ENCODE measurements around the gene MEGF10. TPM values are rescaled to one million over a fixed set of nuclear protein-coding genes. Genes with fewer than 3 reads are reported as not detected.

Gene MEGF10
- polyA plus RNA-seq, 12 donors = 19.9 to 51.7 (median 37.8) TPM; not detected in 1

DNA sequence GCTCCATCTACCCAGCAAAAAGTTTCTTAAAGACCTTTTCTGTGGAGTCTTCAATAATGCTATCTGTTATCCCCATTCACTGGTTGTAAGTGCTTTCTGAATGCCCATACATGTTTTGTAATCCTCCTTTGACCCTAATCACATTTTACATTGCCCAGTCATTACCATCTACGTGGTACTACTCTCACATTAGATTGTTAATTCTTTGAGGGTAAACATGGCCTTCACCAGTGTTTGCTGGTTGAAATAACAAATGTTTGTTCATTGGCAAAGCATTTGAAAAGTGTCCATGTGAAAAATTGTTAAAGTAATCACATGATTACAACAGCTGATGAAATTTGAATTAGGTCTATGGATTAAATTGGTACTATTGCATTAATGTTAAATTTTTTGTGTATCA is 31.8 kb downstream of the MEGF10 start:
- DNase-seq = no peak

DNA sequence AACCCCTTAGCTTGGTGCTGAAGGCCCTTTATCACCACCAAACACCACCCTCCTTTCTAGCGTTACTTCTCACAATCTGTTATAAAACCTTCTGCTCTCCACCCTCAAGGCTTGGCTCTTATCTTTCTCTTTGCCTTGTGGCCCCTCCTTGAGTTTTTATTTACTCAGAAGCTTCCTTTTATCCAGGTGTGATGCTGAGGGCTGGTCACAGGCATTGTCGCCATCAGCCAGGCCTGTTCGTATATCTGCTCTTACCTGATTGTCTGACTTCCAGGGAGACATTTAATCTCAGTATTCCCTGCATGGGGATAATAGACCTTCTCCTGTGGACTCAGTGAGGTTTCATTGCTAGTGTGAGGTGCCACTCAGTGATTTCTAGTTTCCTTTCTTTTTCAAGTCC is 34.2 kb downstream of the MEGF10 start:
- DNase-seq = no peak

DNA sequence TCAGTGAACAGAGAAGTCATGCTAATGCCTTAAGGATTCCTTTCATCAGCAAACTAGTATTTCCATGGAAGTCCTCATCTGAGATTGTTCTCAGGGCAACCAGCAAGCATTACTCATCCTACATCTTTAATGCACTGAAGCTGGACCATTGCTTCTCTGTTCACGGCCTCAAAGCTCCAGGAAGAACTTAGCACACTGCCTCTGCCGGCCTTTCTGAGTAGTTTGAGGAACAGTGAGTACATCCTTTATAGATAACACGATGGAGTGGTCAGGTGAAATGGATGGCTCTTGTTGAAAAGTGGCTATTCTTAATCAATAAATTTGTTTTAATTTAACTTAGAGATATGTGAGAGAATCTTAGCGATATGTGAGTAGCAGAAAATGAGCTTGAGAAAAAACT is 35.8 kb downstream of the MEGF10 start:
- DNase-seq = no peak

DNA sequence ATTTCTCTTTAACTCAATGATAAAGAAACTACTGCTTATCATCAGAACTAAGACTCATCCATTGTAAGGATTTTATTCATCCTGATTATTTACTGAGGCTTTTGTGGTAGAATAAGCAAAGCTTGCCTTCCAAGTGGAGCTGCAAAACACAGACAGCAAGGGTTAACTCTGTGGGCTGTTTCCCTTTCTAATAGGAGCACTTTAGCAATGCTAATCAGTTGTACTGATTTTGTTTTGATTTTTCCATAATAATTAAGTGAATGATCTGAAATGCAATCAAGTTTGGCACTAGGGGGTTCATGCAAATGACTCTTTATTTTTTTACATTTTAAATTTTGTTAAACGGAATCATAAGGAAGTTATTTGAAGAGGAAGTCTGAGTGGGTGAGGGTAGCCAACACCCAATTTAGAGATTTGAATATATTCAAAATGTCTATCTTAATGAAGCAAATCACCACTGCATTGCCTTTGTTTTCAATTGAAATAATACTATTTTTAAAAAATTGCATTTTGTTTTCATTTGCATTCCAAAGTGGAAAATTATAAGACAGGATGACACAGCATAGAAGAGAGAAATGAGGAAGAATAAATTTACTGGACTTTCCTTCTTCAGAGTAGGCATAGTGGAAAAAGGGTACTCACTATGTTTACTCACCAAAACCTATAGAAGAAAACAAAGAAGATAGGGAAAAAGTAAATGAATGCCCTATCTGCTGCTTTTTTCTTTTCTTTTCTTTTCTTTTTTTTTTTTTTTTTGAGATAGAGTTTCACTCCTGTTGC is 36.6 kb downstream of the MEGF10 start:
- DNase-seq = no peak

DNA sequence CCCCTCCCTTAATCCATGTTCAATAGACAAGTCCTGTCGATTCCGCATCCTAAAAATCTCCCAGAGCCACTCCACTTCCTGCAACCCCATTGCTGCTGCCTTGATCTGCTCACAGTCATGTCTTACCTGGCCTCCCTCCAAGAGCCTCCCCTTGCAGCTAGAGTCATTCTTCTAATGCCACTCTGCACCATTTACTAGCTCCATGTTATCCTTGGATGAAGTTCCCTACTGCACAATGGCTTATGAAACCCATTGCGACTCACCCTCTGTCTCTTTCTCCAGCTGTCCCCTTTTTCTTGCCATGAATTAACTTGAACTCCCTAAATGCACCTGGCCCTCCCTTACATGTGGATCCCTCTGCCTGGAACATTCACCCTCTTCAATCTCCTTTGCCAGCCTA is 39.5 kb downstream of the MEGF10 start:
- DNase-seq = no peak

DNA sequence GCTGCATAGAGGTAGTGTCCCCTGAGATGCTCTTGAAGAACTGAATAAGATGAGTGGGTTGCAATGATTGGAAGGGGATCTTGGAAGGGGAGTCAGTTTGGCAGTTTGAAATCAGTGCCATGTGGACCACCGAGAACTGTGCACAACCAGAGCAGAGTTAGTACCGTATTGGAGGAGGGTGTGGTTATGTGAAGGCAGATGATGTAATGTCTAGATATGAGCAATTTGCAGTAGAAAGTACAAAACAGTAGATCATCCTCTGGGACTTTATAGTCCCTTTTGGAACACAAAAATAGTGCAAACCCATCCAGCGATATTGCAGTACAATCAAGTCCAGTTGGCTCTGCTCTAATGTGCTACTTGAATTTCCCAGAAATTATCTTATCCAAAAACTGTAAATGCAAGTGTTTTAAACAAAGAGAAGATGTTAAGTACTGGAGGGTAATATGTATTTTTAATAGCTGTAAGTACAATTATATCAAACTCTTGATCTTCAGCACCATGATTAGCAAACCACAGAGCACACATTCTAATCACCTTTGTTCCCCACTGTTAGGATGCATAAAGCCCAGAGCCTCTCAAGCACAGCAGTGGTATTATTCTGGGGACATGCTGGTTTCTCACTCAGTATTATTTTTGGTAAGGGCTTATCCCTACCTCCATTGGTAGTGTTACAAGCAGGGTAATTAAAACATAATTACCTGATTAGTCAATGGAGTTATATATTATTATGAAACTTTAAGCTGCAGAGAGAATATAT is 41.5 kb downstream of the MEGF10 start:
- DNase-seq = no peak

DNA sequence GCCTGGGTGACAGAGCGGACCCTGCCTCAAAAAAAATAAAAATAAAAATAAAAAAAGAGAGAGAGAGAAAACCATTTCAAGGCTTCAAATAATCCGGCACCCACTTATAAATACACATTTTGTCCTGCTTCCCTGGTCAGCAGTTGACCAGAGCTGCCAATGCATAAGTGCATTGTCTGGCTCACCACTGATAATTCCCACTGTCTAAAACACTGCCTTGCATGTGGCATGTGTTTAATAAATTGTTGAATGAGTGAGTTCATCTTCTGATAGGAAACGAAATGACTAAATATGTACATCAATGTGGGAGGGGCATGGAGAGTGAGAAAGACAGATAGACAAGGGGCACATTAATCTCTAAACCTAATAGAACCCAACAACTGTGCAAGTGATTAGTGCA is 42.9 kb downstream of the MEGF10 start:
- no peak for DNase-seq

DNA sequence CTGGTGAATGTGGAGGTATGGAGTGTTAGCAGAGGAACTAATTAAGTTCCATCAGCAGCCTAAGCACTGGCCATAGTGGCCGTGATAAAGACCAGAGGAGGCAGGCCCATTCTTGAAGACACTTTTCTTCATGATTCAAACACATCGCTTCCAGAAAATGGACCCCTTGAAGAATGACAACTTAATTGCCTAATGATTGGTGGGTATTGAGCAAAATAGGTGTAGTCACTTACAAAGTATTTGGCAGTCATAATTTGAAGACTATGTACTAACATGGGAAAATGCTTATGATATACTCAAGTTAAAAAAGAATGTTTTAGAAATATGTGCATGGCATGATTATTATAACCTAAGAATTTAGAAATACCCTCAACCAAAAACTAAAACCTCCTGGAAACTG is 44.8 kb downstream of the MEGF10 start:
- DNase-seq = no peak

DNA sequence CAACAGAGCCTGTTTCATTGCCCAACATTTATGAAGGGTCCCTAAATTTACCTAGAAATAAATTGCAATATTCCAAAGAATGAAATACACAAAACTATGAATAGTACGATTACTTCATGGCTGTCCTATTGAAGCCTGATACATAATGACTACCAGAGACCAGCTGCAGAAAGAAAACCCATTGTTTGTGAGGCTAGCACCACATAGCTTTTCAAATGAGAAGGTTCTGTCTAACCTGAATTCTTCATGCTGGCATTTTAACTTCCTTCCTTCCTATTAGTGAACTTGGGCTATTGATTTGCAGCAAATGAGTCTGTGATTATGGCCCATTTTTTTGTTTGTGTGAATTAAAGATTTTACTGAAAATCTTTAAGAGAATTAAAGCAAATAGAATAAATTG is 47.3 kb downstream of the MEGF10 start:
- no peak for DNase-seq

DNA sequence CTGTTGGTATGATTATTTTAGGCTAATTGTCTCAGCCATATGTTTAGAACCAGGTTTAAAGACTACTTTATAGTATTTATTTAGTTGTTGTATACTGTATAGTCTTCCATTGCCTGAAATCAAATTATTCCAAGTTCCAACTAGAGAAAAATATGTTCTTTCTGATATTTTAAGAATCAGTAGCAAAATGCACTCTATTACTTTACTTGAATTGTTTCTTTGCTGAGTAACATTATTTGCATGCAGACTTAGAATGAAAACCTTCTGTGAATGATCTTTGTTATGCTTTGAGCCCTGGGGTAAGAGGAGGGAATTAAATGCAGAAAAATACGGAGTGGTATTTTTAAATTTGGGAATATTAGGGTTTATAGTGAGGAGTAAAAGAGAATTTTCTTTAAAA is 47.9 kb downstream of the MEGF10 start:
- no peak for DNase-seq

DNA sequence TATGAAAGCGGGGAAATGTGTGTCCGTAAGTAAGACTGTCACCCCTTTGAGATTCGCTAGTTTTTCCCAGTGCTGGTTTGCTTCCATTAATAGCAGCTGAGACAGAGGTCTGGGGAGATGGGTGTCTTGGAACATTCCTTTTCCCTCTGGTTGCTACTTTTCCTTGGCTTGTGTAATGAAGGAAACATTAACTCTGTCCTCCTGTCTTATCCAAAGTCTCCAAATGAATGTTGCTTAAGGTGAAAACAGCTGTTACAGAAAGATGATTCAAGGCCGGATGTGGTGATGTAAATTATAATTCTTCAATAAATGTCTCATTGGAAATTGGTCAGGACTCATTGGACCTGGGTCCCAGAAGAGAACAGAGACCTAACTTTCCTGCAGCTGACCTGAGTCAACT is 50.0 kb downstream of the MEGF10 start:
- no peak for DNase-seq

DNA sequence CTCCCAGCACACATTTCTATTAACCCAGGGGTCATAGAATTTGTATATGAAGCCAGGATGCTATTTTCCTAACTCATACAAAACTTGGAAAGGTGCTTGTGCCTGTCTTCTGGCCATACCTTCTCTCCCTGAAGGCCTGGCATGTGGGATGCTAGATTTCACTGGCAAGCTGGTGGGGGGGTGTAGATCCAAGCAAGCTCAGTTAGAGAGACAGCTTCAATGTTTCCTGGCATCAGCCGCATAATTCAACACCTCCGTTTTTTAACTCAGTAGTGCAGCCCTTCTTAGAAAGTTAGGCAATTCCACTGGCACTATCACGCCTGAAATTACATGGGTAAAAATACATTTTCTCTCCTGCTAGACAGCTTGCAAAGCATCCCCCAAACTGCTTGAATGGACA is 51.8 kb downstream of the MEGF10 start:
- no peak for DNase-seq

DNA sequence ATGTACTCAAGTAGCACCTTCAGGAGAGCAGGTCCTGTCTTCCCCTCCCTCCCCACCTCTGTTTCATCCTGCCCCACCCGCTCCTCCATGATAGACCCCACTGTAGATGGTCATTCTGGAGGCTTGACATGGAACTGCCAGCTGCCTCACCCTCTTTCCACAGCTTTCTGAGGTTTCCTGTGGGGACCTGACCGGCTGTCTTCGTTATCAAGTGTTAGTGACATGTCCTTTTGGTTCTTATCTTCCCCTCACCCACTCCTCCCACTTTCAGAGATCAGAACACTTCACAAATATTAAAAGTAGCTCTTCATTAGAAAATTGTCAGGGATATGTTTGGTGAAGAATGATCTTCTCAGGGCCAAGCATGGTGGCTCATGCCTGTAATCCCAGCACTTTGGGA is 52.7 kb downstream of the MEGF10 start:
- no peak for DNase-seq

DNA sequence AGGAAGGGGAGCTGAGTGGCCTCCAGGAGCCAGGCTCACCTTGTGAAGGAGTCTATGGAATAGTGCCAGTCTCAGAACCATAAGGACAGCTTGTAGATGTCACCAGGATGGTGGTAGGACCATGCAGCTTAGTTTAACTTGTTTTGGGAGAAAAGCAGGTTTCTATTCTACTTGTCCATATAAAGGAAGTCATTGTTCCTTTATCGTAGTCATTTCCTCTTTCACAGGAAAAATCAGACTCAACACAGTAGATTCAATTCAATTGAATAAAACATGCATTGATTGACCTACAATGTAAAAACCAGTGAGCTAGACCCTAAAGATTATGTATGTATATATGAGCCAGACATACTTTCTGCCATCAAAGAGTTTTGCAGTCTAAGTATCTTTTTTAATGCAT is 53.3 kb downstream of the MEGF10 start:
- no peak for DNase-seq

DNA sequence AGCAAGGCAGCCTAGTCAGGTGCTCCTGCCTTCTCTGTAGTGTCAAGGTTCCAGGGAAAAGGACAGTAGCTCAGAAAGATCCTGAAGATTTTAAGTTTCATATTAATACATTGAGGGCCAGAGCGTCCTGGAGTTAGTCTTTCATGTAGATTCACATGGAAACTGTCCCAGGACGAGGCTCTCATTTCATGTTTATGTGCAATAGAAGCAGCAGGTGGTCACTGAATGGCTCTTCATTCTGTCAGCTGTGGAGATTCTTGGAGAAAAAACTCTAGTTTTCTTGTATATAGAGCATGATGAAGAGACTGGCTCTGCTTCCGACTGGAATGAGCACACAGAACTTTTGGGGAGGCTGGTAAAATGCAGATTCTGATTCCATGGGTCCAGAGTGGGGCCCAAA is 54.3 kb downstream of the MEGF10 start:
- DNase-seq = no peak

DNA sequence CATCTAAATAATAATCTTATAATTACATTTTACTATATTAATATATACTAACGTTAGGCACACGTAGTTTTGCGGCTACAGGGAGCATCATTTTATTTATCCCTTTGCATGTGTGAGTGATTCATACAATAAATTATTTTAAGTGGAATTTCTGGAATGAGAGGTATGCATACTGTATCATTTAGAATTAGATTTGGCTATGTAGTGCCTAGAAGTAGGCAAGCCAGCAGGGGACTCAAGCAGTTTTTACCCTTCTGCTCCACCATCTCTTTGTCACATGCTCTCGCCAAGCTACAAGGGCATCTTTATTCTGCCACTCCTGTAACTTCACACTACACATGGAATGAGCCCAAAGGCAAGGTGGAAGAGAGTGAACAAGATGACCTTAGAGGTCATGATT is 60.8 kb downstream of the MEGF10 start:
- DNase-seq = no peak

DNA sequence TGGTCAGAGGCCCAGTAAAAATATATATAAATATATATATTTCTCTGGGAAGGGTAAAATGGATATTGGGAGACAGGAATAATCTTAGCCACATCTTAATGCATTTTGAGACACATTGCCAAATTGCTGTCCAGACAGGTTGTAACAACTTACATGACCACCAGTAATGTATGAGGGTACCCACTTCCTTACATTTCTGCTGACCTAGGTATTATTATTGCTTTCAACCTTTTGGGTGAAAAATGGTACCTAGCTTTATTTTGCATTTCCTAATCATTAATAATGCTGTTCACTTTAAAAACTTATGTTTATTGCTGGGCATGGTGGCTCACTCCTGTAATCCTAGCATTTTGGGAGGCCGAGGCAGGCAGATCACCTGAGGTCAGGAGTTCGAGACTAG is 61.5 kb downstream of the MEGF10 start:
- DNase-seq = no peak

DNA sequence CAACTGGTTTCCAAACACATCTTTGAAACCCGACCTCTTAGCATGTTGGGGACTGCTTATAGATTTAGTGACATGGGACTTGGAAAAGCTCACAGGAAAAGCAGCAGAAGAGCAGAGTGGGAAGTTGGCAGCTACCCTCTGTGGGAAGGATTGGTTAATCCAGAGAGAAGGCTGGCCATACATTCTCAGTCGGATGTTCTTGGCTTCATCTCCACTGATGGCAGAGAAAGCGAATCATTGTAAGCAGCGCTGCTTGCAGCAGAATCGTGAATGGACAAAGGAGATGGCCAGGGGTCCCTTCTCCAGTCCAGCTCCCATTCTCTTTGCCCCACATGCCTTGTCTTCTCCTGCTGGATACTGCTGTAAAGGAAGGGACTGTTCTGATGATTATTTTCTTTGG is 62.7 kb downstream of the MEGF10 start:
- peak; percentile 25 for DNase-seq

DNA sequence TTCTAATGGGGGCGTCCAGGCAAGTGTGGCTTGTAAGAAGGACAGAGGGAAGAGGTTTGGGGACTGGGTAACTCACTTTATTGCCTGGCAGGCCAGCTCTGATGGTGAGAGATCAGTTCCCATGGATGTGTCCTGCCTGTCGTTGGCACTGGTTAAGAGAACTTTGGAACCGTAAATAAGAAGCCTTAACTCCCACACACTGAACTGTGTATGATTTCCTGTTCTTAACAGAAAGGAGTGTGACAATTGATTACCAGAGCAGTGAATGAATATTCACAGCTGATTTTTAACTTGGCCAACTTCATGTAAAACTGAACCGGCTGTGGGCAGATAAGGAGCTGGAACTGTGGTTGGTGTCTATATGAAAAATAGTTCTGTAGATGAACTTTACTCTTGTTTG is 63.2 kb downstream of the MEGF10 start:
- no peak for DNase-seq

DNA sequence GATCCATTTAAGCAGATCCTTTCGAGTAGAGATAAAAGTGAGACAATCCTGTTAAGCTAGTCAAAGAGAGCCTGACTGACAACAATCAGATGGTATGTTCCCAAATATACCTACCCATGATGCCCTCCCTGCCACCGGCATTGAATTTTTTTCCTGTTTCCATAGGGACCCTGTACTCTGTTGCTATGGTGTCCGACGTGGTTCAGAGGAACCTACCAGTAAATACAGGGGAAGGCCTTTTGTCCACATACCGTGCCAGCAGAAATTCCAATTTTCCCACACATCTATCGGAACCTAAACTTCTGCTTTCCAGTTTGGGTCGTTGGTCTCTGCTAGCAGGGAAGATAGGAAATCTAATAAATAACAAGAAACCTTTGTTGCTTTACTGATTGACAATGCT is 64.7 kb downstream of the MEGF10 start:
- no peak for DNase-seq

DNA sequence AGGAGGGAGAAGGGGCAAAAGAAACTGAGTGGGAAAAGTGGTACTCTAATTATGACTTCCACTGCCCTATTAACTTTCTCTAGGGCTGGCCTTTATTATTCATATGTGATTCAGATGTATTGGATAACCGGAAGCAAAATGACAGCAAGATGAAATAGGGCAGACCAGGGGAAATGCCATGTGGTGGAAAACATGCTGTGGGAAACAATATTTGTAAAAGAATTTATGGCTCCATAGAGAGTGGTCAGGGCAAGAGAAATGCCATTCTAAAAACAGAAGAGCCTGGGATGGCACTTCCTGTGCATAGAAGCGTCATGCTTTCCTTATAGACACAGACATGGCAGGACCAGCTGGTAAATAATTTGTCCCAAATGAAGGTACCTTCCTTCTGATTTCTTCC is 67.7 kb downstream of the MEGF10 start:
- no peak for DNase-seq

DNA sequence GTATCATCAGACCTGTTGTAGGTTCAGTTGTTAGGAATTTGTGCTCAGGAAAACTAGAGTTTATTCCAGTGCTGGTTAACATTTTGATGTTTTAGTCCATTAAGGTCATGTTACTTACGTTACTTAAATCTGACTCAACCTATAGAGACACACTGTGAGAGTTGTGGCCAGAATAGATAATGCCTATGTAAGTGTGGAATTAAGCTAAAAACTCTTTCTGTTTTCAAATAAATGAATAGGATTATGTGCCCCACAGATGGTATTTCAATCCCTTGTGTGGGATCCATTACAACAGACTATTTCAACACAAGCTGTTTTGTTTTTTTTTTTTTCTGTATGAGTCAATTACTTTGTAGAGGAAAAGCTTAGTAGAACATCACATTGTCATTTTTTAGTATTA is 68.1 kb downstream of the MEGF10 start:
- no peak for DNase-seq

DNA sequence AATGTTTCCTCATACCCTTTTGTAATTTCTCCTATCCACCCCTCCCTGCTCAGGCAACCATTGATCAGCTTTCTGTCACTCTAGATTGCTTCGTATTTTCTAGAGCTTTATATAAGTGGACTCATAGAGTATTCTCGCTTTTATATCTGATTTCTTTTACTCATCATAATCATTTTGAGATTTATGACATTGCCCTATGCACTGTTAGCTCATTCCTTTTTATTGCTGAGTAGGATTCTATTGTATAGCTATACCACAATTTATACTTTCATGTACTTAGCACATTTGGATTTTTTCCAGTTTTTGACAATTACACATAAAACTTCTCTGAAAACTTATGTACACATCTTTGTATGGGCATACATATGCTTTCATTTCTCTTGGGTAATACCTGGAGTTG is 68.9 kb downstream of the MEGF10 start:
- DNase-seq = no peak

DNA sequence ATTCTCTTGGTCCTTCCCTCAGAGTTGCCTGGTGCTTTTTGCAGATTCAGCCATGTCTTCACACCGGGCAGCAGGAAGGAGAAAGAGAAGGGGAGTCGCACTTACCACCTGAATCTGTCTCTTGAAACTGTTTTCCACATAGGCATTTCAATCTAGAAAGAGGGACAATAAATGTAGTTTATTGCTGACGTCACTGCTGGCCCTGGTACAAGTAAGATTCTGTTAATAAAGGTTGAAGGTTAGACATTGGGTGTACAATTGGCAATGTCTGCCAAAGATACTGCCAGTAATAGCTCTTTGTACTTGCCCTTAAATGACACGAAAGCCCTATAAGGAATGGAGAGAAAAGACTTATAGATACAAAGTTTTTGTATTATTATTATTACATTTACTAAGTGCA is 72.8 kb downstream of the MEGF10 start:
- DNase-seq = no peak
